Heart left ventricle (tissue), 13 donors: ENCODE measurements around the gene CCSER1.

Source experiments
- POLR2A ChIP-seq, 2 donors: fragments of 450-650 bp; IDR thresholded peaks; one replicate each; pipeline ENCODE4 v1.6.1; 2017; ENCODE audit warnings: antibody characterized with exemption in 2 of 2, mild to moderate bottlenecking in 2 of 2, moderate library complexity in 2 of 2
- TF ChIP-seq, protein P1 (sequence below), 12 donors: fragments of 200-600 bp; sonication (generic) in 4 of 12; IDR thresholded peaks; one replicate each; pipeline versions ENCODE4 v1.5.0 to v1.8.0; 2018 to 2022; ENCODE audit warnings: antibody characterized with exemption in 12 of 12, mild to moderate bottlenecking in 5 of 12
- donor health status: ischemic (EF 13 %, LVEDD 7.1; RV severe dilation, severe dysfunction).
- donor health status: DM: no; HTN: yes; CAD: no.
- donor health status: DM: no; HTN: no; CAD: no.
- donor health status: ischemic (EF 25% LVEDD 6.9; RV normal size, moderate dysfunction).
- donor health status: ischemic (EF 25% LVEDD 5.7; RV mildly dilated, moderate dysfunction).
- donor health status: ischemic (EF 35%, LVEDD 5.7; RV mildly dilated, moderate dysfunction).
- donor health status: nonischemic (EF 11% LVEDD 7.7; RV severe dilation, severe dysfunction).
- donor health status: DM: yes; HTN: yes; CAD: no.
- donor health status: PGD.
- donor health status: ischemic (EF 29% LVEDD 5.4; RV normal size, mild dysfunction).
- donor health status: nonischemic (EF 23%, LVEDD 6.1; RV moderate dilation, normal function).

DNA sequence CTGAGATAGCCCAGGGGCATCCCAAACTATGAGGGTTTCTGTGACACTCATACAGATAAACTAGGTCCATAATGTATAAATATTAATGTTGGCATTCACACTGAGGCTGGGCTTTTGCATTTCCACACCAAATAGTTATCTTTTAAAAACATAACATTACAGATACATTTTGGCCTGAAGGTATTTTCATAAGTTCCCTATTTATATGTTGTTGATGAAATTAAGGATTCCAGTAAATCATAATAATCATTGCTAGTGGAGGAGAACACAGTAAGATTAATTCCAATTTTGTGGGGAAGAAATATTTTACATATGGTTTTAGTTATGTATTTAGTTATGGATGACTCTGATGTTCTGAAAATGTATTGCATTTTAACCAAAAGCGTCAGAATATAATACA, 479.6 kb downstream of the CCSER1 start:
- TF ChIP-seq, protein P1, sequence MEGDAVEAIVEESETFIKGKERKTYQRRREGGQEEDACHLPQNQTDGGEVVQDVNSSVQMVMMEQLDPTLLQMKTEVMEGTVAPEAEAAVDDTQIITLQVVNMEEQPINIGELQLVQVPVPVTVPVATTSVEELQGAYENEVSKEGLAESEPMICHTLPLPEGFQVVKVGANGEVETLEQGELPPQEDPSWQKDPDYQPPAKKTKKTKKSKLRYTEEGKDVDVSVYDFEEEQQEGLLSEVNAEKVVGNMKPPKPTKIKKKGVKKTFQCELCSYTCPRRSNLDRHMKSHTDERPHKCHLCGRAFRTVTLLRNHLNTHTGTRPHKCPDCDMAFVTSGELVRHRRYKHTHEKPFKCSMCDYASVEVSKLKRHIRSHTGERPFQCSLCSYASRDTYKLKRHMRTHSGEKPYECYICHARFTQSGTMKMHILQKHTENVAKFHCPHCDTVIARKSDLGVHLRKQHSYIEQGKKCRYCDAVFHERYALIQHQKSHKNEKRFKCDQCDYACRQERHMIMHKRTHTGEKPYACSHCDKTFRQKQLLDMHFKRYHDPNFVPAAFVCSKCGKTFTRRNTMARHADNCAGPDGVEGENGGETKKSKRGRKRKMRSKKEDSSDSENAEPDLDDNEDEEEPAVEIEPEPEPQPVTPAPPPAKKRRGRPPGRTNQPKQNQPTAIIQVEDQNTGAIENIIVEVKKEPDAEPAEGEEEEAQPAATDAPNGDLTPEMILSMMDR (IDR thresholded peaks at IDR 0.05) = no peak
- no peak for TF ChIP-seq POLR2A (IDR thresholded peaks at IDR 0.05)
